ENCODE data around the gene TXNL4B. TPM values are rescaled to one million over a fixed set of nuclear protein-coding genes. Genes with fewer than 3 reads are reported as not detected.

The TXNL4B gene
- total RNA-seq (2014; rRNA removed; shearing (Covaris generic)), result 12.7 and 14.4 TPM in 2 replicates
- polyA plus RNA-seq (2015; cell fraction: cytosol; rRNA removed), result 23.7 and 26.6 TPM in 2 replicates
- 20.2 and 21.5 TPM in 2 replicates for polyA plus RNA-seq (2015; cell fraction: nucleus; rRNA removed)

DNA sequence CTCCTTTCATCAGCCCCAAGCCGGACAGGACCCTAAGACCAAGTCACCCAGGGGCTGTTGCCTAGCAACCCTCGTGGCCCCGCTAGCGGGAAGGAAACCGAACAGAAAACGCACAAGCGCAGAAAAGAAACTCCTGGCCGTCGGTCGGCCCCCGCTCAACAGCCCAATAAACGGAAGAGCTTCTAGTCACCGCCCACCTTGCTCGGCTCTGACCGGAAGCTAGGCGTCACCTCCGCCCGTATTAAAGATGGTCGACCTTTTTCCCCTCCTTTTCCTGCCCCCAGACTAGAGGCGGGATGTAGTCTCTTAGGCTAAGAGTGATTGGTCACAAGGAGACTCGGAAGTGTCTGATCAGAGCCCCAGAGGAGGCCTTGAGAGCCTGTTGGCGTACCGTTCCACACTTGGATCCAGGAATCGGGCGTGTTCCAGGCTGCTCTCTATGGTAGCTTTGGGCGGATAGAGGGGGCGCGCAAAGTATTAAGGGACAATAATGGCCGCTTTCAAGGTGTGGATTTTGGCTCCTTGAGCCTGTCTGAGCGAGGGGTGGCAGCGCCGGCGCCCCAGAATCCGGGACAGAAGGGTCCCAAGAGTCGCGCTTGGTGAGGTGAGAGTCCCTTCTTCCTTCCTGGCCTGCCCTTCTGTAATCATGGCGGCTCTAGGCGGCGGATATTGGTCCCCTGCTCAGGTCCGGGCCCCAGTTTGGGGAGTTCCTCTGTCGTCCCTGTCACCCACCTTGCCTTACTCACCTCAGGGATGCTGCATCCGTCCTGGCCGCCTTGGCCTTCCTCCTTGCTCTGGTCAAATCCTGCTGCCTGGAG is at the start of gene TXNL4B, which contains the start of gene DHX38:
Gene TXNL4B (minus strand): TSS at position 173 of the 818 bp plus-strand sequence. CDS start 2,871 bp downstream, outside the sequence.
Gene DHX38 (plus strand): TSS at position 400 of the 818 bp plus-strand sequence. CDS start 2,311 bp downstream, outside the sequence.
- peak; percentile 99 for DNase-seq (ENCODE audit: low read depth)

DNA sequence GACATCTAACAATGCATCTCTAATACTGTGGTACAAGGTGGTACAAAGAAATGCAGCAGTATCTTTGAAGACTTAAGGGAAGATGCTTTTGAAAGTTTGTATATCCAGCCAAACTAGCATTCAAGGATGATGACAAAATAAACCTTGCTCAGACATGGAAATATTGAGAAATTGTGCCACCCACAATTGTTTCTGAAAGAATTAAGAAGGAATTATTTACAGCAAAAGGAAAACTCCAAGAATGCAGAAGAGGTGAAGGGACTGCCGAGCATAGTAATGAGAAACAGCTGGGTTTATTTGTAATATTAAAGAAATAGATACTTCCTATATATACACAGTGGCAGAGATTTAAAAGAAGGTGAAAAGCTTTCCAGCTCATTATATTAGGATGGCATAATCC is 49.1 kb upstream of the TXNL4B start:
- no peak for DNase-seq (ENCODE audit: low read depth)

DNA sequence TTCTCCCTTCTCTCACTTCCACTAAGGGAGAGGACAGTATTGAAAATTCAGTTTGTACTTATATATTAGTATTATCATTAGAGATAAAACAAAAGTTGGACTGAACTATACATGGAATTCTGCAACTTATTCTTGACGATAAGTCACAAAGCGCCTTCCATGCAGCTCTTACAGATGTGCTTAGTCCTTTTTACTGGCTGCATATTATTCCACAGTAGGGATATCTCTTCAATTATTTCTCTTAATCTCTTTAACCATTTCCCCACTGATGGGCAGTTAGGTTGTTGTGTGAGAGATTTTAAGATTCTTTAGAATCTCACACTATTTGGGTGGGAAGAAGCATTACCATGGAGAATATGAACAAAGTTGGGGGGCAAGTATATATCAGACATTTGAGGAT is 46.5 kb upstream of the TXNL4B start:
- DNase-seq (ENCODE audit: low read depth), result no peak

DNA sequence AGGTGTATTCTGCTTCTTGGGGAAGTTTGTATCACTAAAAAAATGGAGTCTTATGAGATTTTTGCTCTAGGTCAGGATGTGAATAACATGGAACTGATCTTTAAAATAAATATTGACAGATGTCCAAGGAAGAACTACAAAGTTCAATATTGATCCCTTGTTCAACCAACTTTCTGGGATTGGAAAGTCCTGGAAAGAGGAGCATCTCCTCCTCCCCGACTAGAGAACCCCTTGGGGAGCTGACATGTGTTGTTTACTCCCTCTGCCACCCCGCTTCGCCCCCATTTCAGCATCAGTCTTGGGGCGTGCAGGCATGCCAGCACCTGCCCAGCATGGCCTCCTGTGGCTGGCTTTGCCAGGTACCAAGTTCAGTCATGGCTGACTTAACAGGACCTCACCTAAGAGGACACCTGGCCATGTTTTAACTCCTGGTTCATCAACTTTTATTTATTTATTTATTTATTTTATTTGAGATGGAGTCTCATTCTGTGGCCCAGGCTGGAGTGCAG is 44.7 kb upstream of the TXNL4B start:
- DNase-seq (ENCODE audit: low read depth), result no peak

DNA sequence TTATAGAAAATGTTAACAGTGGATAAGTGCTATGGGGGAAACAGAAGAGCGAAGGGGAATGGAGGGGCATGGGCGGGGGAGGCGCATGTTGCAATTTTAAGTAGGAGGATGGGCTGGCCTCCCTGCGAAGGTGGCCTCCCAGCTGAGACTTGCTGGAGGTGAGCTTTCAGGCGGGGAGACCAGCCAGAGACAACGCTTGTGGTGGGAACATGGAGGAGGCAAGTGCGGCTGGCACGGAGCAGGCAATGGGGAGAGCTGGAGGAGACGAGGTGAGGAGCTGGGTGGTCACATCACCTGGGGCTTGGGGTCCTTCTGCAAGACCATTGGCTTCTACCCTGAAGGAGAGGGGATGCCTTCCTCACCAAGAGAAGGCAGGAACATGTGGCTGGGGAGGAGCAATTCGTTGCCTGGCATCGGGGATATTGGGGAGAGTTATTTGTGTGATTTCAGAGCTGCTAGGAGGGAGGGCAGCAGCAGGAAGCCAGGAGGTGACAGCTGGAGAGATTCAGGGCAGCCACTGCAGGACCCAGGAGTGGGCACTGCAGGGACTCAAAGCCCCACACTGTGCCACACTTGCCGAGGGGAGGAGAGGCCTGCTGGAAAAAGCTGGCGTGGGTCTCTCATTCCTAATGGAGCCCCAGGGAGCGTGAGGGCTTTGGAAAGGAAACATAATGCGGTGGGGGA is 44.1 kb upstream of the TXNL4B start:
- no peak for DNase-seq (ENCODE audit: low read depth)

DNA sequence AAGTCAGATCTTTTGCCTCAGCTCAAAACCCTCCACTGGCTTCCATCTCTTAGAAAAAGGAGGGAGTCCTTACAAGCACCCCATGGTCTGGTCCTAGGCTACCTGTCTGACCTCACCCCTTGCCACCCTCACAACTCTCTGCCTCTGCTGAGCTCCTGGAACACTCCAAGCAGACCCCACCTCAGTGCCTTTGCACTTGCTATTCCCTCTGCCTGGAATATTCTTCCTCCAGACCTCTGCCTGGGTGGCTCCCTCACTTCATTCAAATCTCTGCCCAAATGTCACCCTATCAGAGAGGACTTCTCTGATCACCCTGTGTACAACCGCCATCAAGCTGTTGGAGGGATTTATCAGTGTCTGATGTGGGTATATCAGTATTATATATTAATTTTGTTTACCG is 41.1 kb upstream of the TXNL4B start:
- DNase-seq (ENCODE audit: low read depth), result no peak

DNA sequence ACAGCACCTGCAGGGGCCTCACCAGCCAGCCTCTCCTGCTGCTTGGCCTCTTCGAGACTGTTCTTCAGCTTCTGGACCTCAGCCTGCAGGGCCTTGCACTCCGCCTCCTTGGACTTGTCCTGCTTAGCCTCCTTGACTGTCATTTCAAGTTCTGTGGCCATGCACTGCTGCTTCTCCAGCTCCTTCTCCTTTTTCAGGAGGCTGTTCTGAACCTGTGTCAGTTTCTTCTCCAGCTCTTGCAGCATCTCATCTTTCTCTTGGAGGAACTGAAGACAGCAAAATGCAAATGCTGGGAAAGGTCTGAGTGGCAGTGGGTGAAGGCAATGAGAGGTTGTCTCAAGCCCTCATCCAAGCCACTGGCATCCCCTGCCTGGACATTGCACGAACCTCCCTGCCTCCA is 39.3 kb upstream of the TXNL4B start:
- DNase-seq (ENCODE audit: low read depth), result no peak

DNA sequence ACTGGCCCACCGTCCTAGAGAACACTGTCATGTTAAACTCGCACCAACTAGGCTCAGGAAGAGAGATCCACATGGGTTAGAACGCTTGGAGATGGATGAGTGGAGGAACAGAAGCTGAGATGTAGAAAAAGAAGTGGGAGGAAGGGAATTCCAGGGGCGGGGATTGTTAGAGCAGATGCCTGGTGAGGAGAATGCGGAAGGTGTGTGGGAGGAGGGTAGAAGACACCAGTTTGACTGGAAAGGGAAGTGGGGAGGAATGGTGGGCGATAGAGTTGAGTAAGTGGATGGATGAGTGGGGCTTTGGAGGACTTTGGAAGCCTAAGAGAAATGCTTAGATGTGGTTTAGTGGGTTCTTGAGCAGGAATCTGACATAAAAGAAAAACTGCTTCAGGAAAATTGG is 37.6 kb upstream of the TXNL4B start:
- no peak for DNase-seq (ENCODE audit: low read depth)

DNA sequence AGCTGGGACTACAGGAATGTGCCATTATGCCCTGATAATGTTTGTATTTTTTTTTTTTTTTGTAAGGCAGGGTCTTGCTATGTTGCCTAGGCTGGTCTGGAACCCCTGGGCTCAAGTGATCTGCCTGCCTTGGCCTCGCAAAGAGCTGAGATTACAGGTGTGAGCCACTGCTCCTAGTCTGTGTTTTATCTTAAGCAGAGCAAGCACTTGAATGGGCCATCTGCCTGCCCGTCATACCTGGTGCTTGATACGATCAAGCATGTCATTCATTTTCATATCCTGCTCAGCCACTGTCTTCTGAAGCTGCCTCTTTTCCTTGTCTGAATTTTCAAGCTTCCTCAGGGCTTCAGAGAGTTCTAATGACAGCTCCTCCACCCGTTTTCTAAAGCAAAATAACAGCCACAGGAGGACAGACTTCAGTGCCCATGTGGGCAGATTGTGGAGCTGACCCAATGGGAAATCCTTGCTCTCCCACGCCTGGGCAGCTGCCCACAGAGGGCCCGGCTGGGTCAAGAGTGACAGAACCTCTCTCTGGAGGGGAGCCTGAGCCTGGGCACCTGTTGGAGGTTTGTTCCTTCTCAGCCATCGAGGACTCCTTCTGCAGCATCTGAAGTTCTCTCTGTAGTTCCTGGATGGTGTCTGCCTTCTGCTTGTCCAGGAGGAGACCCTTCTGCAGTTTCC is 36.7 kb upstream of the TXNL4B start:
- no peak for DNase-seq (ENCODE audit: low read depth)

DNA sequence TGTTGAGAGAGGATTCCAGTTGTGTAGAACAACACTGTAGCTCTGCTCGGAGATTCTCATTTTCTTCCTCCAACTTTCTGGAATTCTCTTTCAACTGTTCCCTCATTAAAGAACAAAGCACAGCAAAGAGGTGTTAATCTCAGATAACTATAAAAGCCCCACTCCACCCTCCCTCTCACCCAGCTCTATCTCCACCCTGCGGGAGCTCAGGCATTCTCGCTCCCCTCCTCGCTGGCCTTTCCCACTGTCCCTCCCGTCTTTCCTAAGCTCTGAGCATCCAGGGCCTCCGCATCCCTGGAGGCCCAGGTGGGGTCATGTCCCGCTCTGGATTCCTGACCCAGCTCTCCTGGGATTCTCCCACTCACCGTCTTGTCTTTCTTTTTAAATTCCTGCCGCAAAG is 35.3 kb upstream of the TXNL4B start:
- no peak for DNase-seq (ENCODE audit: low read depth)

DNA sequence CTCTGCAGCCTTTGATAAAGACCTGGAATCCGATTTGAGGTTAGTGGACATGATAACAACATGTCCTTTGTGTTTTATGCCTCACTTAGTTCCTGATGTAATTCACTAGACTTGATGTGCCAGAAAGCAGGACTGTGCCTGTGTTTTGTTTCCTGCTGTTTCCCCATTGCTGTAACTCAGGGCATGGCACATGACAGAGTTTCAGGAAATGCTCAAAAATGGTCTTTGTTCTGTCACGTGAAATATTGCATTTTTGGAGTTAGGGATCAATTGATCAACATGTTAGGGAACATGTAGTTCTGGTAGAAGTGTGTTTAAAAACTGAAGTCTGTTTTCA is 33.0 kb upstream of the TXNL4B start:
- no peak for DNase-seq (ENCODE audit: low read depth)

DNA sequence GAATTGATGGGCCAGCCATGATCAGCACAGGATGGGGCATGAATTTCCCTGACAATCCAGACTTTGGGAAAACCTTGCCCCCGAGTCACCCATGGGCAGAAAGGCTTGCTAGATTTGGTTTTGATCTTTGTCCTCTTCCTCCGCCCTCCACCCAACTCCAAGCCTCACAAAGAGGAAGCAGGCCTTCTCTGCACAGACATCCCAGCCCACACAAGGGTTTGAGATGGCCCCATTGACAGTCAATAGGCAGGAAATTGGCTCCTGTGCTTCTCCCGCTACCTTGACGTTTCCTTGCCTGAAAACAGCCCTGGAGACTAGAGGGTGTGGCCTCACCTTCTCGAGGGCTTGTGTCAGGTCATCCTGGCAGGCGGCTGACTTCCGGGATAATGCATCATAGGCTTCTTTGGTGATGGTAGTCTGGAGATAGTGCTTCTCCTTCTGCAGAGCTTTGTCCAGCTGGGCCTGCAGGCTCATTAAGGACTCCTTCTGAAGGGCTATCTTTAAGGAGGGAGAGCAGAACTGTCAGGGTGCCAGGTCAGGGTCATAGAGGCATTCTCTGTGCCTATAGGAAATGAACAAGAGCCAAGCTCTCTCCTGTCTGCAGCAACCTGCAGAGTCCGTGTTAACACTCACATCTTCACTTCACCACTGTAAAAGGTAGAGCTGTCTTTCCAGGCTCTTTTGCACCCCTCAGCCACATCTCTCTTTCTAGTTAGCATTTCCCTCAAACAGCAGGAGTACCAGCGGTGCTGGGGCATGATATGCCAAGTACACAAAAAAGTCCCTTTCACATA is 32.4 kb upstream of the TXNL4B start:
- no peak for DNase-seq (ENCODE audit: low read depth)

DNA sequence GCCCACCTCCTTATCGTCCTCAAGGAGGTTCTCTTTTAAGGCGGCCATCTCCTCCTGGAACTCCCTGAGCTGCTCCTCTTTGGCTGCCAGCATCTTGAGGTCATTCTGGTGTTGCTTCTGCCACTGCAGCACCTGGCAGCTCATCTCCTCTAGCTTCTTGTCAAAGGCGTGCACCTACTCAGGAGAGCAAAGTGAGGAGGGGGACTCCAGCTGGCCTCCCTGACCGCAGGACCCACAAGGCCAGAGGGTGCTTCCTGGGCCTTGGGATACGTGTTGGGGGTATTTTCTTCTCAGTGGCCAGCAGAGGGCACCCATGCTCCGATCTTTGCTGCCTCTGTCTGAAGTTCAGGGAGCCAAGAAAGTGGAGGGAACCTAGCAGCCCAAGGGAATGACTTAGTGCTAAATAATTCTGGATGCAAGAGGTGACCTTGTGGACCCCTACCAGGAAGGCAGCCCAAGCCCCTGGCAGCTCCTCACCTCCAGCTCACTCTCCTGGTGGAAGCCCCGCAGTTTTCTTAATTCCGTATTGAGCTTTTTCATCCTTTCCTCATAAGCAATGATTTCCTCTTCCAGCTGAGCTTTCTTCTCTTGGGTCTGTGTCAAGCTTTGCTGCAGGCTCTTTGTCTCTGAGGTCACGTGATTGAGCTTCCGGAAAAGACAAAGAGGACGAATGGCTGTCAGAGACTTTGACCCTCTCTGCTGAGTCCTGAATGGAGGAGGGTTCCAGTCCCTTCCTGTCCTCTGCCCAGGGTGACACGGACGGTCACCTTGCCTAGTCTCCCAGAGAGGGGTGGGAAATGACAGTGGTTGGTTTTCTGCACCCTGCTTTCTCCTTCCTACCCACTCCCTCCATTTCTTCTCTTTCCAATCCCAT is 31.6 kb upstream of the TXNL4B start:
- DNase-seq (ENCODE audit: low read depth), result peak; percentile 52

DNA sequence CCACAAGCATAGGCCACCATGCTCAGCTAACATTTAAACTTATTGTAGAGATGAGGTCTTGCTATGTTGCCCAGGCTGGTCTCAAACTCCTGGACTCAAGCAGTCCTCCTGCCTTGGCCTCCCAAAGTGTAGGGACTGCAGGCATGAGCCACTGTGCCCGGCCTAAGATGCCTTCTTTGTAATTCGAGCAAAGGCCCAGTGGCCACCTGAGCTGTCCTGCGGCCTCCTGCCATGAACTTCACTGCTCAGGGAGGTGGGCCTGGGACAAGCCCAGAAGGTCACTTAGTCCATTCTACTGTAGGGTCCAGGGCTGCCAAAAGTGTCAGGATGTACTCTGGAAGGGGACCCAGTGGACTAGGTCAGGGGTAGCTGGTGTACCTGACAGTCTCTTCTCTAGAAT is 30.7 kb upstream of the TXNL4B start:
- DNase-seq (ENCODE audit: low read depth), result no peak

DNA sequence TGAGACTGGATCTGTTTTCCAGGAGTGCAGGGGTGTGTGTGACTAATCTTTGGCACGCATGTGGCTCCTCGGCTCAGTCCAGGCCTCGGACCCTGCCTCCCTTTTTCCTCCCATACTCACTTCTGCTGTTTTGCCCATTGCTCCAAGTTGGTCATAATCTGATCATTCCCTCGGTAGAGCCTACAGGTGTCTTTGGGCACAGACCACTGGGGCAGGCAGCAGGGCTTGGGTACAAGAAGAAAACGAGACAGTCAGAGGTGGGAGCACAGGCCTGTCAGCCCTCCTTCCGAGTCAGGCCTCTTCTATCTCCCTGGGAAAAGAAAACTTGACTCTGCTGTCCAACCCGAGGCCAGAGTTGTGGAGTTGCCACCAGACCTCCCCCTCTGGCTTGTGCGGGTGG is 30.0 kb upstream of the TXNL4B start:
- no peak for DNase-seq (ENCODE audit: low read depth)

DNA sequence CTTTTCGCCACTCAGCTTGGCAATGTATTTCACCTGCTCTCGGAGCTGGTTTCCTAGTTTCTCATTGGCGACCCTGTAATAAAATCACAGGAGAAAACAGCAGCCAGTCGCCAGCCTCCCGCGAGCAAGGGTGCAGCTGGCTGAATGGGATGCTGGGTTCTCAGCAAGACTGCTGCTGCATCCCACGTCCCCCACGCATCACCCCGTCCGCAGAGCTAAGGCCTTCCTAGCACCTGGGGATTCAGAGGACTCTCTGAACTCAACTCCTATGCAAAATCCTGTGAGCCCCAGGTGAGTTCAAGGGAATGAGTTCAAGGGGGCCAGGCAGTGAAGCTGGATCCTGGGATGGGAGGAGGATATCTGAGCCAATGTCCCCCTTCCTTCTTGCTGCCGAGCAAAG is 29.5 kb upstream of the TXNL4B start:
- DNase-seq (ENCODE audit: low read depth), result no peak

DNA sequence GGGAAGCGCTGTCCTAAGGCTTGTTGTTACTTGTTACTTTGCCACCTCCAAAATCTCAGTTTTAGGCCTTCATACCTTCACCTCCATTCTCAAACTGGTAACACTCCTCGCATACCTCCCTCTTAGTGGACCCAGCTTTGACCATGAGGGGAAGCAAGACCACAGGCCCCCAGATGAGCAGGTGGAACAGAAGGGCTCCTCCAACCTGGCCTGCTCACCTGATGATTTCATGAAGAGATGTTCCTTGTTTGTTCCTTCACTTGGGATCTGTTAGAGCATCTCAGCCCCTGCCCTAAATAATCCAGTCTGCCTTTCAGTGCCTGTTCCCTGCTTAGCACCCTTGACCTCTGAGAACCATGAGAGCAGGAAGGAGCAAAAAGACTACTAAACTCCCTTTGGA is 28.9 kb upstream of the TXNL4B start:
- no peak for DNase-seq (ENCODE audit: low read depth)

DNA sequence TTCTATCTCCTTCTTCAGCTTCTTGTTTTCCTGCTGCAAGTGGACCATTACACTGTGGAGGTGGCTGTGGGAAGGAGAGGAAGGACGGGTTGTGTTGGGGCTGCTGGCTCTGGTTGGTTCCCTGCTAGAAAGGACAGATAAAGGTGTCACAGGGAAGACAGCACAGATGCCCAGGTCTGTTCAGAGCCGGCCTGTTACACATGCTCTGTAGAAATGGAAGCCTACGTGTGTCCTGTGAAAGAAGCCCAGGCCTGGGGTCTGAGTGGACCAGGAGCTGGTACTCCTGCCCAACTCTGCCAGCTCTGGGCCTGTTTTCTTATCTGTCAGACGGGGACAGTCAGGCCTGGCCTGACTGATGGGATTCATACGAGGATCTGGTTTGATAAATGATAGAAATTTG is 26.6 kb upstream of the TXNL4B start:
- DNase-seq (ENCODE audit: low read depth), result no peak

DNA sequence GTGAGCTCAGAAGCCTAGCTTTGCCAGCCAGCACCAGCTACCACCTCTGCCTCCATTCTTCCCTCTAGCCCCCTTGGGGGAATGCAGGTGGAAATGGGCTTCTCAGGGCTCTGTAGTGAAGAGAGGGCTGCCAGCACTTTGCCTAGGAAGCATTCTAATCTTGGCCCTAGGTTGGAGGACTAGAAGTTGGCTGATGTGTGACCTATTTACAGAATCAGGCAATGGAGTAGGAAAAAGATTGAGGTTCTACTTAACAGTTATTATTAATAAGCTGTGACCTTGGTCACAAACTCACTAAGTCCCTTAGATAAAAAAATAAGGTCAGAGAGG is 20.2 kb upstream of the TXNL4B start:
- DNase-seq (ENCODE audit: low read depth), result no peak

DNA sequence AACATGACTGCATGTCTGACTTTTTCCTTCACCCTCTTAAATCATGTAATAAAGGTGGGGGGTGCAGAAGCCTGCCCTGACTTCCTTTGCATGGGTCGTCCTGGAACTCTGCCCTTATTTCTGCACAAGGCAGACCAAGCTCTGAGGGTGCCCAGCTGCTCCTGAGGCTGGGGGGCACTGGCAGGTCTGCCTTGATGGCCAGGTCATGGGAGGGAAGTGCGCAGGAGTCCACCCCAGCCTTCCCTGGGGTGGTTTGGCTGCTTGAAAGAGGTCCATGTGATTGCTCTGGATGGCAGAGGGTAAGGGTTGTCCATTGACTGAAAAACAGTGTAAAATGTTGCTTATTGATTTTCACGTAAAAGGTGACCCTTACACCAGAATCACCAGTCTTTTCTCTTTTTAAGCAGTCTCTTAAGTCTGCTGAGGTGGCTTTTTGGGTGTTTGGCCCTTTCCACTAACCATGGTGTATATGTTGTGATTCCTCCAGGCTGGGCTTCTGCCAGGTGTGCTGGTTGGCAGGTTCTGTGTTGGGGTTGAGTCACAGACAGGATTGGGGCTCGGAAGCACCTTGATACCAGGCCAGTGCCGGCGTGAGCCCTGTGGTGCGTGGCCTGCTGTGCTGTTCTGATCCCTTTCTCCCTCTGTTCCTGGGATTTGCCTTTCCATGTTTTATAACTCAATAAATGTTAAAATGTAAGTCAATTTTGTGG is 19.6 kb upstream of the TXNL4B start:
- DNase-seq (ENCODE audit: low read depth), result no peak
